ENCODE data around the gene UBQLN2. TPM values are rescaled to one million over a fixed set of nuclear protein-coding genes. Genes with fewer than 3 reads are reported as not detected.
"Not testable (repeated sequence)": the region's sequence is repeated elsewhere in the genome, so short reads cannot be mapped to it uniquely, and the experiment has no call there.

Gene UBQLN2
- total RNA-seq (10 to 100 TPM; 12.4 to 31.4 TPM), polyA plus RNA-seq (ENCODE audit: insufficient read length in 2 of 2) (10 to 100 TPM; 71.9 to 84.0 TPM)
- long read RNA-seq, donor 1, full-length matches to known transcripts, result 151 of 151 reads
- long read RNA-seq, donor 1, partial matches to known transcripts, result 0 of 151 reads
- long read RNA-seq, donor 1, other reads (novel, unspliced or antisense), result 0 of 151 reads
- long read RNA-seq, donor 2, full-length matches to known transcripts, result 75 of 75 reads
- long read RNA-seq, donor 2, partial matches to known transcripts, result 0 of 75 reads
- long read RNA-seq, donor 2, other reads (novel, unspliced or antisense), result 0 of 75 reads
- long read RNA-seq, donor 3, full-length matches to known transcripts, result 91 of 91 reads
- long read RNA-seq, donor 3, partial matches to known transcripts, result 0 of 91 reads
- long read RNA-seq, donor 3, other reads (novel, unspliced or antisense), result 0 of 91 reads
- long read RNA-seq, donor 4, full-length matches to known transcripts, result 83 of 83 reads
- long read RNA-seq, donor 4, partial matches to known transcripts, result 0 of 83 reads
- long read RNA-seq, donor 4, other reads (novel, unspliced or antisense), result 0 of 83 reads

GRCh38 chrX:56563231-56564161 lies at the start of gene UBQLN2:
Gene UBQLN2 (plus strand): TSS chrX:56563627. CDS start chrX:56563874, 247 bp downstream.
- peaks cover 5% of the 10 kb centered on the region for H3K4me1 ChIP-seq (ENCODE audit: control insufficient read depth, insufficient read depth, low read length)
- peak within 1 kb of the TSS; percentile 60 for H3K4me3 ChIP-seq (ENCODE audit: low read depth, low read length)
- DNase-seq (ENCODE audit: low read depth in 4 of 6, low spot score in 6 of 6), result peak in 4 of 6 donors; percentile 43 to 94 (median 82)
- peak within 1 kb of the TSS; percentile 96 for H3K27ac ChIP-seq (ENCODE audit: low read depth, low read length)
- WGBS (ENCODE audit: insufficient coverage), result 15% methylated on average over 67 of the region's 70 CpGs
- H3K27me3 ChIP-seq (ENCODE audit: control insufficient read depth, insufficient read depth, low read length), result peaks cover 6% of the 10 kb centered on the region
- no peaks in the 10 kb centered on the region for H3K9me3 ChIP-seq (ENCODE audit: control insufficient read depth, insufficient read depth, low read length)
- H3K36me3 ChIP-seq (ENCODE audit: control insufficient read depth, insufficient read depth, low read length), result peaks cover 4% of the 10 kb centered on the region

GRCh38 chrX:56519642-56520041 lies 43.8 kb upstream of the UBQLN2 start:
- DNase-seq (ENCODE audit: low read depth in 4 of 6, low spot score in 6 of 6), result no peak
- WGBS (ENCODE audit: insufficient coverage), result no CpG with 5 or more reads among the region's 2 CpGs
- Histone ChIP-seq H3K27ac (ENCODE audit: low read depth, low read length) (no peak overlapping the region), H3K27me3 (ENCODE audit: control insufficient read depth, insufficient read depth, low read length) (no peaks in the 10 kb centered on the region), H3K9me3 (ENCODE audit: control insufficient read depth, insufficient read depth, low read length) (no peaks in the 10 kb centered on the region), H3K36me3 (ENCODE audit: control insufficient read depth, insufficient read depth, low read length) (no peaks in the 10 kb centered on the region), H3K4me1 (ENCODE audit: control insufficient read depth, insufficient read depth, low read length) (no peaks in the 10 kb centered on the region), H3K4me3 (ENCODE audit: low read depth, low read length) (no peak overlapping the region)

GRCh38 chrX:56529482-56530007 lies 33.9 kb upstream of the UBQLN2 start:
- not testable (repeated sequence) for H3K4me3 ChIP-seq (ENCODE audit: low read depth, low read length); DNase-seq (ENCODE audit: low read depth in 4 of 6, low spot score in 6 of 6); H3K4me1 ChIP-seq (ENCODE audit: control insufficient read depth, insufficient read depth, low read length); H3K9me3 ChIP-seq (ENCODE audit: control insufficient read depth, insufficient read depth, low read length); H3K27me3 ChIP-seq (ENCODE audit: control insufficient read depth, insufficient read depth, low read length); H3K27ac ChIP-seq (ENCODE audit: low read depth, low read length); H3K36me3 ChIP-seq (ENCODE audit: control insufficient read depth, insufficient read depth, low read length)
- no CpG with 5 or more reads among the region's 2 CpGs for WGBS (ENCODE audit: insufficient coverage)

GRCh38 chrX:56530011-56530410 lies 33.4 kb upstream of the UBQLN2 start:
- Histone ChIP-seq H3K27me3 (ENCODE audit: control insufficient read depth, insufficient read depth, low read length) (no peaks in the 10 kb centered on the region), H3K36me3 (ENCODE audit: control insufficient read depth, insufficient read depth, low read length) (no peaks in the 10 kb centered on the region), H3K9me3 (ENCODE audit: control insufficient read depth, insufficient read depth, low read length) (no peaks in the 10 kb centered on the region), H3K4me1 (ENCODE audit: control insufficient read depth, insufficient read depth, low read length) (no peaks in the 10 kb centered on the region), H3K27ac (ENCODE audit: low read depth, low read length) (no peak overlapping the region), H3K4me3 (ENCODE audit: low read depth, low read length) (no peak overlapping the region)
- no CpG with 5 or more reads among the region's 1 CpG for WGBS (ENCODE audit: insufficient coverage)
- DNase-seq (ENCODE audit: low read depth in 4 of 6, low spot score in 6 of 6), result no peak

- WGBS (ENCODE audit: insufficient coverage), result 71% methylated on average over 1 of the region's 1 CpG
- H3K9me3 ChIP-seq (ENCODE audit: control insufficient read depth, insufficient read depth, low read length), result peaks cover 2% of the 10 kb centered on the region
- H3K27me3 ChIP-seq (ENCODE audit: control insufficient read depth, insufficient read depth, low read length), result no peaks in the 10 kb centered on the region
- H3K36me3 ChIP-seq (ENCODE audit: control insufficient read depth, insufficient read depth, low read length), result no peaks in the 10 kb centered on the region
- H3K4me1 ChIP-seq (ENCODE audit: control insufficient read depth, insufficient read depth, low read length), result no peaks in the 10 kb centered on the region
- H3K4me3 ChIP-seq (ENCODE audit: low read depth, low read length), result no peak overlapping the region
- DNase-seq (ENCODE audit: low read depth in 4 of 6, low spot score in 6 of 6), result no peak
- H3K27ac ChIP-seq (ENCODE audit: low read depth, low read length), result no peak overlapping the region
These were observed 12.8 kb upstream of the UBQLN2 start for GRCh38 chrX:56550667-56551066.

- Histone ChIP-seq H3K27me3 (ENCODE audit: control insufficient read depth, insufficient read depth, low read length) (peaks cover 2% of the 10 kb centered on the region), H3K9me3 (ENCODE audit: control insufficient read depth, insufficient read depth, low read length) (no peaks in the 10 kb centered on the region), H3K36me3 (ENCODE audit: control insufficient read depth, insufficient read depth, low read length) (no peaks in the 10 kb centered on the region), H3K4me3 (ENCODE audit: low read depth, low read length) (no peak overlapping the region), H3K4me1 (ENCODE audit: control insufficient read depth, insufficient read depth, low read length) (no peaks in the 10 kb centered on the region), H3K27ac (ENCODE audit: low read depth, low read length) (no peak overlapping the region)
- no peak for DNase-seq (ENCODE audit: low read depth in 4 of 6, low spot score in 6 of 6)
- no CpG with 5 or more reads among the region's 4 CpGs for WGBS (ENCODE audit: insufficient coverage)
These were observed 8.6 kb upstream of the UBQLN2 start for GRCh38 chrX:56554870-56555269.

GRCh38 chrX:56557376-56557929 lies 6.0 kb upstream of the UBQLN2 start:
- H3K27me3 ChIP-seq (ENCODE audit: control insufficient read depth, insufficient read depth, low read length), result peaks cover 2% of the 10 kb centered on the region

GRCh38 chrX:56564164-56564885 lies 898 bp downstream of the UBQLN2 start:
- peaks cover 4% of the 10 kb centered on the region for H3K36me3 ChIP-seq (ENCODE audit: control insufficient read depth, insufficient read depth, low read length)
- 29% methylated on average over 23 of the region's 23 CpGs for WGBS (ENCODE audit: insufficient coverage)
- H3K27me3 ChIP-seq (ENCODE audit: control insufficient read depth, insufficient read depth, low read length), result peaks cover 6% of the 10 kb centered on the region
- H3K9me3 ChIP-seq (ENCODE audit: control insufficient read depth, insufficient read depth, low read length), result no peaks in the 10 kb centered on the region
- DNase-seq (ENCODE audit: low read depth in 4 of 6, low spot score in 6 of 6), result peak in 4 of 6 donors; percentile 17 to 88 (median 42)
- peak overlapping the region; percentile 96 for H3K27ac ChIP-seq (ENCODE audit: low read depth, low read length)
- peak overlapping the region; percentile 60 for H3K4me3 ChIP-seq (ENCODE audit: low read depth, low read length)
- H3K4me1 ChIP-seq (ENCODE audit: control insufficient read depth, insufficient read depth, low read length), result peaks cover 5% of the 10 kb centered on the region

More at GRCh38 chrX:56557376-56557929, 6.0 kb upstream of the UBQLN2 start:
- Histone ChIP-seq H3K9me3 (ENCODE audit: control insufficient read depth, insufficient read depth, low read length) (no peaks in the 10 kb centered on the region), H3K4me1 (ENCODE audit: control insufficient read depth, insufficient read depth, low read length) (no peaks in the 10 kb centered on the region), H3K36me3 (ENCODE audit: control insufficient read depth, insufficient read depth, low read length) (no peaks in the 10 kb centered on the region), H3K27ac (ENCODE audit: low read depth, low read length) (no peak overlapping the region), H3K4me3 (ENCODE audit: low read depth, low read length) (no peak overlapping the region)
- DNase-seq (ENCODE audit: low read depth in 4 of 6, low spot score in 6 of 6), result no peak
- WGBS (ENCODE audit: insufficient coverage), result no CpG with 5 or more reads among the region's 2 CpGs
